LHCN-M2 (cell line): Measurements from ENCODE around the gene NFKB2. TPM values are rescaled to one million over a fixed set of nuclear protein-coding genes. Genes with fewer than 3 reads are reported as not detected.

Experiments
- DNase-seq: peaks from one replicate; pipeline ENCODE4 v3.0.0-alpha.2; 2012; ENCODE audit warnings: low read depth
- total RNA-seq: library from RNA; depleted of rRNA; stranded (reverse); fragments of >200 nt; gene quantifications from 2 replicates; pipeline ENCODE4 v1.2.3, GENCODE V29; 2014

The NFKB2 gene
- total RNA-seq, 1 experiment from 2014 or later: 16.6 TPM

GRCh38 chr10:102394801-102395399, 605 bp upstream of the NFKB2 start:
- peak; percentile 25 for DNase-seq

- no peak for DNase-seq
Observed at GRCh38 chr10:102396317-102396650, 779 bp downstream of the NFKB2 start.

- DNase-seq: no peak
Observed at GRCh38 chr10:102396730-102397151, 1.2 kb downstream of the NFKB2 start.

- no peak for DNase-seq
Observed at GRCh38 chr10:102397222-102398171, 2.0 kb downstream of the NFKB2 start.

GRCh38 chr10:102398172-102399020, 2.9 kb downstream of the NFKB2 start:
- DNase-seq: no peak

GRCh38 chr10:102399217-102400021, 3.9 kb downstream of the NFKB2 start:
- DNase-seq: peak; percentile 77

GRCh38 chr10:102400076-102400475, 4.6 kb downstream of the NFKB2 start:
- DNase-seq: no peak

- no peak for DNase-seq
Observed at GRCh38 chr10:102400598-102401341, 5.3 kb downstream of the NFKB2 start.

- no peak for DNase-seq
Observed at GRCh38 chr10:102401342-102401654, 5.8 kb downstream of the NFKB2 start.

GRCh38 chr10:102401735-102402511, 6.4 kb downstream of the NFKB2 start:
- peak; percentile 11 for DNase-seq

GRCh38 chr10:102402512-102402896, 7.0 kb downstream of the NFKB2 start:
- no peak for DNase-seq

- DNase-seq: no peak
Observed at GRCh38 chr10:102403115-102403514, 7.6 kb downstream of the NFKB2 start.

GRCh38 chr10:102404361-102405107, 9.0 kb downstream of the NFKB2 start:
- no peak for DNase-seq

- no peak for DNase-seq
Observed at GRCh38 chr10:102405108-102405571, 9.6 kb downstream of the NFKB2 start.

- DNase-seq: no peak
Observed at GRCh38 chr10:102405632-102406031, 10.1 kb downstream of the NFKB2 start.

GRCh38 chr10:102406815-102407214, 11.3 kb downstream of the NFKB2 start:
- DNase-seq: no peak

GRCh38 chr10:102407425-102408130, 12.1 kb downstream of the NFKB2 start:
- DNase-seq: no peak

GRCh38 chr10:102408131-102408727, 12.7 kb downstream of the NFKB2 start:
- DNase-seq: peak; percentile 29
